NCI-H82 (cell line): ENCODE data around the gene NDUFB10.

Source experiments
- DNase-seq: peaks from one replicate; lab custom pipeline; 2025; lab: John Stamatoyannopoulos, UW

Gene NDUFB10

DNA sequence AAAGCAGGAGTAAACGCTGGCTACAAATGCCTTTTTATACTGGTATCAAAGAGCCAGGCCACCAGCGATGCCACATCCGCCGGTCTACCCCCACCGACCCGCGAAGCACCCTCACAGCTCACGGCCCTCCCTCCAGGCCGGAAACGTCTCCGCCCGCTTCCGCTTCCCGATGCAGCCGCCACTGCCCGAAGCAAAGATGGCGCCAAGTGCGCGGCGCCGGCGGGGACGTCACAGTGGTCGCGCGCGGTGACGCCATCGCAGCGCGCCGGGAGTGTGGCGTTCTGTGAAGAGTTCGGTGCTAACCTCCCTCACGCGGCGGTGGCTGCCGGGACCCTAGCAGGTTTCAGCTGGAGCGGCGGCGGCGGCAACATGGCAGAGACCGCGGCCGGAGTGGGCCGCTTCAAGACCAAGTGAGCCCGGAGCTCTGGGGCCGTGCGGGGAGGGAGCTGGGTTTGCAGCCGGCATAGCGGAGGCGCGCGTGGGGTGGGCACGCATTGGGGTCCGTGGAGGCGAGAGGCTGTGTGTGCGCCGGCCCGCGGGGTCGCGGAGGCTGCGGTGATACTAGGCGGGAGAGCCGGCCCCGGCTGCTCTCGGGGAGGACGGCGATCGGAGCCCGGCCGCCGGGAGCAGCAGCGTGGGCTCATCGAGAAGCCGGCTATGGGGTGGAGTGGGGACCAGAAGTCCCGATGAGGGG is 12.6 kb downstream of the NDUFB10 start, which contains the start of gene TBL3:
TSS of gene TBL3 (plus strand) at position 258 of the 694 bp plus-strand sequence. CDS start at position 370, 112 bp downstream.
- DNase-seq: peak; percentile 95

DNA sequence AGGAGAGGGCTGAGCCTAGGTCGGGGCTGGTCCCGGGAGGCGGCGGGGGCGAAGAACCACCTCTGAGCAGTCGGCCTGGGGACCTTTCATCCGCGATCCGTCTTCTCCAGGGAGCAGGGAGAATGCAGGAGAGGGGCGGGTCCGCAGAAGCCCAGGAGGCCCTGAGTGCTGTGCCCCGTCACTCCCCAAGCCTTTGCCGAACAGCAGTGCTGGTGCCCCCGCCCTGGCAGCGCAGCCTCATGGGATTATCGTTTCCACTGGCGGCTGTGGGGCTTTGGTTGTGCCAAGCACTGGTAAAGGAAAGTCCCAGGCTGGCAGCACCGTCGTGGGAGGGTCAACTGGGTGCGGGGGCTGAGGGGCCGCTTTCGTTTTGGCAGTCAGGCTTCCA is 13.1 kb downstream of the NDUFB10 start:
- DNase-seq: peak; percentile 47

DNA sequence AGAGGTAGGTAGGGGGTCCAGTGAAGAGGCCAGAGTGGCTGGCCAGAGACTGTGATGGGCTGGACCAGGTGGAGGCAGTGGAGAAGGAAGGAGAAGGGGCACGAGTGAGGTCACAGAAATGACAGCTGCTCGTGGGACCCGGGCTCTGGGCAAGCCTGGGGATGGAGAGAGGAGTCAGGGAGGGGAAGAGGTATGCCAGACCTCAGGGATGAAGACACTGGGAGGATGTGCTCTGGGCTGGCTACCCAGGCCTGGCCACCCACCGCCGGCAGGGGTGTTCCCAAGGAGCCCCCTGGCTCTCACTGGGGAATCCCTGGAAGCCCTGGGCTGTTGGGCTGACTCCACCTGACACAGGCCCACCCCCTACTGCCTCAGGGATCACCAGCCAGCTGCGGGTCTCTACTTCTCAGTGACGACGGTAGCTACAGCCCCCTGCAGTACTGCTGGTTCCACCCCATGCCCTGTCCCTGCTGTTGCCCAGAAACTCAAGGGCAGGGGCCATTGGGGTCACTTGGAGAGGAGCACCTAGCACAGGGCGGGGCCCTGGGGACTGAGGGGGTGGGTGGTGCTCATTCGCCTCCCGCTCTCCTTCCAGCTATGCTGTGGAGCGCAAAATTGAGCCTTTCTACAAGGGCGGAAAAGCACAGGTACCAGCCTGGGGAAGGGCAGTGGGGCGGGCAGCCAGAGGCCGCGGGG is 14.3 kb downstream of the NDUFB10 start:
- DNase-seq: no peak

DNA sequence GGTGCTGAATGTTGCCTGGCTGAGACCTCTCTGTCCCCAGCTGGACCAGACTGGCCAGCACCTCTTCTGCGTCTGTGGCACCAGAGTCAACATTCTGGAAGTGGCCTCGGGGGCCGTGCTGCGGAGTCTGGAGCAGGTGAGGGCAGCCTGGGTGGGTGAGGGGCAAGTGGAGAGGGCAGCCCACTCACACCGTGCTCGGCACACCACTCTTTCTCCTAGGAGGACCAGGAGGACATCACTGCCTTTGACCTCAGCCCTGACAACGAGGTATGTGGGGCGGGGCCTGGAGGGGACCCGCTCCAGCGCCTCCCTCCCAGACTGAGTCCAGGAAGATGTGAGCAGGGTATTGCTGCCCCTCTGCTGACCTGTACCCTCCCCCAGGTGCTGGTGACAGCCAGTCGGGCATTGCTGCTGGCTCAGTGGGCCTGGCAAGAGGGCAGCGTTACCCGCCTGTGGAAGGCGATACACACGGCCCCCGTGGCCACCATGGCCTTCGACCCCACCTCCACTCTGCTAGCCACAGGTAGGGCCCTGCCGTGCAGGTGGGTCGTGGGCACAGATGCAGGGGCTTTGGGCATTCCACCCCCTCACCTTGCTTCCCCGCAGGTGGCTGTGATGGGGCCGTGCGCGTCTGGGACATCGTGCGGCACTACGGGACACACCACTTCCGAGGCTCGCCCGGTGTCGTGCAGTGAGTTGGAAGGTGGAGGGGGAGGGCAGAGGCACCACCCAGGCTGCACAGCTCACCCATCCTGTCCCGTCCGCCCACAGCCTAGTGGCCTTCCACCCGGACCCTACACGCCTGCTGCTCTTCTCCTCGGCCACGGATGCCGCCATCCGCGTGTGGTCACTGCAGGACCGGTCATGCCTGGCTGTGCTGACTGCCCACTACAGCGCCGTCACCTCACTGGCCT is 15.1 kb downstream of the NDUFB10 start:
- no peak for DNase-seq

DNA sequence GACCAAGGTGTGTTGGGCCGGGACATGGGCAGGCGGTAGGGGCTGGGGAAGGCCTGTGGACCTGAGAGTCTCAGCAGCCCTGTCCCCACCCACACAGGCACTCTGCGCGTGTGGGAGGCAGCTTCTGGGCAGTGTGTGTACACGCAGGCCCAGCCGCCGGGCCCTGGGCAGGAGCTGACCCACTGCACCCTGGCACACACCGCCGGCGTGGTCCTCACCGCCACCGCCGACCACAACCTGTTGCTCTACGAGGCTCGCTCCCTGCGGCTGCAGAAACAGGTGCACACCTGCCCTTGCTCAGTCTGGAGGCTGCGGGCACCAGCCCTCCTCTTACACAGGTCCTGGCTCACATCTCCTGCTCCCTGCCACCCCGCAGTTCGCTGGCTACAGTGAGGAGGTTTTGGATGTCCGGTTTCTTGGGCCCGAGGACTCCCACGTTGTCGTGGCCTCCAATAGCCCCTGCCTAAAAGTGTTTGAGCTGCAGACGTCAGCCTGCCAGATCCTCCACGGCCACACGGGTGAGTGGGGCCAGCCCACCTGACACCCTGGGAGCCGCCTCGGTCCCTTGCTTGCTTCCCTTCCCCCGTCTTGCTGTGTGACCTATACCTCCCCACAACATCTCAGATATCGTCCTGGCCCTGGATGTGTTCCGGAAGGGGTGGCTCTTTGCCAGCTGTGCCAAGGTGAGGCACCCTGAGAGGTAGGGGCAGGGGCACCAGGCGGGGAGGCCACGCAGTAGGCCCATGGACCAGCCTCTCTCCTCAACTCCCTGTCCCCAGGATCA is 16.3 kb downstream of the NDUFB10 start:
- DNase-seq: no peak

DNA sequence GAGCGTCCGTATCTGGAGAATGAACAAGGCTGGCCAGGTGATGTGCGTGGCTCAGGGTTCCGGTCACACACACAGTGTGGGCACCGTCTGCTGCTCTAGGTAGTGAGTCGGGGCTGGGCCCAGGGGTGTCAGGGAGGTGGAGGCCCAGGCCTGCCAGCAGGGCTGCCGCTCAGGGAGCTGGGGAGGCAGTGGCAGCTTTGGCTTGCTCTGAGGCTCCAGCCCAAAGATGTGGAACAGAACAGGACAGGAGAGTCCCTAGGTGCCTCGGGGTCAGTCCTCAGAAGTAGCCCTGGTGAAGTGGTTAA is 16.8 kb downstream of the NDUFB10 start:
- no peak for DNase-seq

DNA sequence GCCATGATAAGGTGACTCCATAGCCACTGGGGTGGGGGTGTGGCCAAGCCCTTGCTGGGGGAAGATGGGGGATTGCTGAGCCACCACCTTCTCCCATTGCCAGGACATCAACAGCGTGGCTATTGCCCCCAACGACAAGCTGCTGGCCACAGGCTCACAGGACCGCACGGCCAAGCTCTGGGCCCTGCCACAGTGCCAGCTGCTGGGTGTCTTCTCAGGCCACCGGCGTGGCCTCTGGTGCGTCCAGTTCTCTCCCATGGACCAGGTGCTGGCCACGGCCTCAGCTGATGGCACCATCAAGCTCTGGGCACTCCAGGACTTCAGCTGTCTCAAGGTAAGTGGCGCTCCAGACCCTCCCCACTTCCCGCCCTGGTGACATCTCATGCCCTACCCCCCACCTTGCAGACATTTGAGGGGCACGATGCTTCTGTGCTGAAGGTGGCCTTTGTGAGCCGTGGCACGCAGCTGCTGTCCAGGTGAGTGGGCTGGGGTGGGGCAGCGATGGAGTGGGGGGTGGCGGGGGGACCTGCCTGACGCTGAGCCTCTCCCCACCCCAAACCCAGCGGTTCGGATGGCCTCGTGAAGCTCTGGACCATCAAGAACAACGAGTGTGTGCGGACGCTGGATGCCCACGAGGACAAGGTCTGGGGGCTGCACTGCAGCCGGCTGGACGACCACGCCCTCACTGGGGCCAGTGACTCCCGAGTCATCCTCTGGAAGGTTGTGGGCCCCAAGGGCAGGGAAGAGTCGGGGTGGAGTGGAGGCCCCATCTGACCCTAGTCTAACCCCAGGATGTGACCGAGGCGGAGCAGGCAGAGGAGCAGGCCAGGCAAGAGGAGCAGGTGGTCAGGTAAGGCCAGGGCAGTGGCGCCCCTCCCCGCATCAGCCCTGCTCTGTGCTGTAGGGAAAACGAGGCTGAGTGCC is 17.9 kb downstream of the NDUFB10 start:
- no peak for DNase-seq

DNA sequence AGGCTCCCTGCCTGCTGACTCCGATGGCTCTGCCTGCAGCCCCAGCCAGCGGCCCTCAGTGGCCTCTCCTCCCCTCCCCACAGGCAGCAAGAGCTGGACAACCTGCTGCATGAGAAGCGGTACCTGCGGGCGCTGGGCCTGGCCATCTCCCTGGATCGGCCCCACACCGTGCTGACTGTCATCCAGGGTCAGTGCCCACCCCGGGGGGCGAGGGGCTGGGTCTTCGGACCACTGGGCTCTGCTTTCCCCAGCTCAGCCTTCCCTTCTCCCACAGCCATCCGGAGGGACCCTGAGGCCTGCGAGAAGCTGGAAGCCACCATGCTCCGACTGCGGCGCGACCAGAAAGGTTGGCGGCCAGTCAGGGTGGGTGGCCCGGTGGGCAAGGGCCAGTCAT is 18.5 kb downstream of the NDUFB10 start:
- no peak for DNase-seq

DNA sequence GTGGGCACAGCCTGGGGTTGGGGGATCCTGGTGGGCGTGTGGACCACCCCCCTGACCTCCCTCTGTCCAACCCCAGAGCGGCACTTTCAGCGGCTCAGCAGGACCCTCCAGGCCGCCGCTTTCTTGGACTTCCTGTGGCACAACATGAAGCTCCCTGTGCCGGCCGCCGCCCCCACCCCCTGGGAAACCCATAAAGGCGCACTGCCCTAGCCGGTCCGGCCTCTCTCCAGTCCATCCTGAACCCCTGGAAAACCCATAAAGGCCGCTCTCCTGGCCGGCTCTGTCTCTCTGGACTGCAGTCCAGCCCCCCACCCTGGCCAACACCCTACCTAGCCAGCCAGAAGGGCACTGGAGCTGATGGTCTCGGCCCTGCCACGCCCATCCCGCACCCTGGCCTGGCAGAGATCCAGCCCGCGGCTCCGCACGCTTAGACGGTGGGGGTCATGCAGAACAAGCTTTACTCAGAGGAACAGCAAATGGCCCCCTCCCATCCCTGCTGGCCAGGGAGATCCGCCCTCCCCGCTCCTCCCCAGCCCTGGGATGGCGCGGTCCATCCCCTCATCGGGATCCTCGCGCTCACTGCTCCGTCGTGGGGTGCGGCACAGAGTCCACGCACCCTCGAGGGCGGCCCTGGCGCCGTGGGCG is 19.3 kb downstream of the NDUFB10 start:
- no peak for DNase-seq

DNA sequence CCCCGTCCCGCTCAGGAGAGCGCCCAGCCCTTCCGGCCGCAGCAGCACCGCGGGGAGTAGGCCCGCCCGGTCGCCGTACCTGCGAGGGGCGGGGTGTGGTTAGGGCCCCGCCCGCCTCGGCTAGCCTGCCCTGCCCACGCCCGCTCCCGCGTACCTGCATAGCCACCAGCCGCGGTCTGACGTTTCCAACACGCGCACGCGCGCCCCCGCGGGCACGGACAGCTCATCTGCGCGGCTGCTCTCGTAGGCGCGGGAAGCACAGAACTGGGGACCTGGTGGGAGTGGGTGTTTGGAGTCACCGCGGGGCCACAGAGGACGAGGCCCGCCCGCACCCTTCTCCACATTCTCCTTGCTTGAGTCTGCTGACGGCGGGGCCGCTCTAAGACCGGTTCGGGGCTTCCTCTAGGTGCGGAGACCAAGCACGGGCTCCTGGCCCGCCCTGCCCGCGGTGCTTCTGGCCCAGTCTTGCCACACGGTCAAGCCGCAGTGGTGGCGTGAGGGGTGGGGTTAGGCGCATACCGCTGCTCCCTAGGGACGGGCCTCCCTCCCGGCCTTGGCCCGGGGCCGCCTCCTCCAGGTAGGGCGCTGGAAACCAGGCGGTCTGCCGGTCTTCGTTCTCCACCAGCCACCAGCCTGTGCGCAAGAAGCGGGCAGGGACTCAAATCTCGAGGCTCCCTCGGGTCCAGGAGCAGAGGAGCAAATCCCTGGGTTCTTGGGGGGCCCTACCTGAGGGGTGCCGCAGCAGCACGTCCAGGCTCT is 20.1 kb downstream of the NDUFB10 start:
- DNase-seq: no peak

DNA sequence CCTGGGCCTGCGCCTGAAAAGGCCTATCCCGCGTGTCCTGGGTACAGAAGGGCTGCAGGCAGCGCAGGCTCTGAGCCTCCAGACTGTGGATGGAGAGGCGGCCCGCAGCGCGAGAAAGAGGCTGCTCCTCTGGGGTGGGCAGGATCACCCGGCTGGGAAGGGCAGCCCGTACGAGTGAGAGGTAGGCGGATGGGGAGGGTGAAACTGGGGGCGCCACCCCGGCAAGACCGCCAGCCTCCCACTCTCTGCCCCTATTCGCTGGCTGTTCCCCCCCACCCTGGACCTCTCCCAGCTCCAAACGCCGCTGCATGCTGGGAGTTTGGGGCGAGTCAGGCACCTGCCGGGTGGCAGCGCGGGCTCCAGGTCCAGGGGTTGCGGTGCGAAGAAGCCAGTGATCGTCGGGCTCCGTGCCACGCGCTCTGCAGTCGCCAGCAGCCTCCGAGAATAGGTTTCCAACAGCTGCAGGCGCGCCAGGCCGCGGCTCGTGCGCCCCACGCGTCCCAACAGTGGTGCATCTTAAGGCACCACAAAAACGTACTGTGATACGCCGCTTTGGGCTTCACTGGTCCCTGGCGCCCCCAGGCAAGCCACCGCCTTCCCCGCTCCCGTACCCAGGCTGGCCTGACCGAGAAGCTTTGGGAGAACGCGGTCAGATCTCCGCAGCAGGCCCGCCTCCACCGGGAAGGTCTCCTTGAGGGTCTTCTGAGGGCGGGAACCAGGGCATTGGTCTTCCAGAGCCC is 20.9 kb downstream of the NDUFB10 start:
- peak; percentile 26 for DNase-seq

DNA sequence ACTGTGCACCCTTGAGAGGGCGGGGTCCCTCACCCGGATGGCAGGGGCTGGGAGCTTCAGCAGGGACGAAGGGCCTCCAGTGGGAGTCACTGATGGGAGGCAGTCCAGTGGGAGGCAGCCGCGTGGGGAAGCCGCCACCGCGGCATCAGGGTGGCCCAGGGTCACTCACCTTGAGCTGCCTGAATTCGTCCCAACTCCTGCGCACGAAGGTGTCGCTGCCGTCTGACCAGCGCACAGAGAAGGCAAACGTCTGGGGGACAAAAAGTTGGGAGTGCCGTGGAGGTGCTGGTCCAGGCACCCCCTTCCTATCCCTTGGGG is 21.4 kb downstream of the NDUFB10 start:
- DNase-seq: no peak

DNA sequence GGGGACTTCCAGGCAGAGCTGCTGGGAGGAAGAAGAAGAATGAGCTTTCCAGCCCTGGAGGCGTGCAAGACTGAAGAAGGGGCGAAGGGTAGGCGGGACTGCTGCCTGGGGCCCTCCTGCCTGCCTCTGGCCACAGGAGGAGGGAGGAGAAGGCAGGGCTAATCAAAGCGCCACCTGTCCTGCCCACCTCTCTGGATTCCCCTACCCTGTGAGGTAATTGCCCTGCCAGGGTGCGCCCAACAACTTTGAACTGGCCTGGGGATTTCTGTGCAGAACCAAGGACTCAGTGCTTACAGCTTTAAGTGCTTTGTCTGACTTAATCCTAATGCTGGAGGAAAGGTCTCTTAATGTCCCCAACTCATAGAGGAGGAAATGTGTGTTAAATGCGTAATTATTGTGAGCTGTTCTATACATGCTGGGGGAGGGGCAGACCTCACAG is 22.1 kb downstream of the NDUFB10 start, which contains the start of gene NOXO1:
TSS of gene NOXO1 (minus strand) at position 72 of the 439 bp plus-strand sequence. CDS start 290 bp downstream, outside the sequence.
- DNase-seq: peak; percentile 41

DNA sequence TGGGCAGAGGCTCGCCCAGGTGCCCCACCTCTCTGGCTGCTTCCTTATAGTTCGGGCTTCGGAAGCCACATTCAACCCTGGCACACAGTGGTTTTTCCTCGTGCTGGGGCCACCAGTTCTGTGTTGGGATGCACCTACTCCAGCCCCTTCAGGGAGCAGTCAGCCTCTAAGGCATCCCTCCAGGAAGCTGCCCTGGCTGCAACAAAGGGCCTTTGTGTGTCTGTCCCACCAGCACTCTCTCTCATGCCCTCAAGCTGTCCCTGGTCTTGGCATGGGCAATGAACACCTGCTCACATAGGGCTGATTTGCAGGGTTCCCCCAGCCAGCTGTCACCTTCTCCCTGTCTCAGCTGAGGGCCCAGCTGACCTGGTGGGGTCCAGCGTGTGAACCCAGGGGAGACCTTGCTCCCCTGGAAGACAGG is 22.7 kb downstream of the NDUFB10 start:
- DNase-seq: peak; percentile 31

DNA sequence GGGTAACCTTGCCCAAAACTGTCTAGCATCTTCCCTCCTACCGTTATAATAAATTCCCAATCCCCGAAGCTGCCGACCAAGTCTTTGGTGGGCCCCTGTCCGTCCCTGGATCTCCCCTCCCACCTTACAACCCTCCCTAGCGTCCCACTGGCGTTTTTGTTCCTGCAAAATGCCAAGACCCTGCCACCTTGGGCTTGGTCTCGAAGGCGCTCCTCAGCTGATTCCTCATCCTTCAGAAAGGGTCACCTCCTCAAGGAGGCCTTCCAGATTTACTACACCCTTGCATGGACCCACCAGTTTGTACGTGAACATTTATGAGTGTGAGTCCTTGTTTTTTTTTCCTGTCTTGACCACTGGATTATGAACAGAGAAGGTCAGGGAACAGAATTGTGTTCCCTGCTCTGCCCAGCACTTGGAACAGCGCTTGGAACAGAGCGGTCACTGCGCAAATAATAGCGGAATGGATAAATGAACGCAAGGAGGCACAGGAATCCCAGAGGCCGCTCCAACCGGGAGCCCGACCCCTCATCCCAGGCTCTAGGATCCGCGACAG is 23.7 kb downstream of the NDUFB10 start:
- DNase-seq: no peak

DNA sequence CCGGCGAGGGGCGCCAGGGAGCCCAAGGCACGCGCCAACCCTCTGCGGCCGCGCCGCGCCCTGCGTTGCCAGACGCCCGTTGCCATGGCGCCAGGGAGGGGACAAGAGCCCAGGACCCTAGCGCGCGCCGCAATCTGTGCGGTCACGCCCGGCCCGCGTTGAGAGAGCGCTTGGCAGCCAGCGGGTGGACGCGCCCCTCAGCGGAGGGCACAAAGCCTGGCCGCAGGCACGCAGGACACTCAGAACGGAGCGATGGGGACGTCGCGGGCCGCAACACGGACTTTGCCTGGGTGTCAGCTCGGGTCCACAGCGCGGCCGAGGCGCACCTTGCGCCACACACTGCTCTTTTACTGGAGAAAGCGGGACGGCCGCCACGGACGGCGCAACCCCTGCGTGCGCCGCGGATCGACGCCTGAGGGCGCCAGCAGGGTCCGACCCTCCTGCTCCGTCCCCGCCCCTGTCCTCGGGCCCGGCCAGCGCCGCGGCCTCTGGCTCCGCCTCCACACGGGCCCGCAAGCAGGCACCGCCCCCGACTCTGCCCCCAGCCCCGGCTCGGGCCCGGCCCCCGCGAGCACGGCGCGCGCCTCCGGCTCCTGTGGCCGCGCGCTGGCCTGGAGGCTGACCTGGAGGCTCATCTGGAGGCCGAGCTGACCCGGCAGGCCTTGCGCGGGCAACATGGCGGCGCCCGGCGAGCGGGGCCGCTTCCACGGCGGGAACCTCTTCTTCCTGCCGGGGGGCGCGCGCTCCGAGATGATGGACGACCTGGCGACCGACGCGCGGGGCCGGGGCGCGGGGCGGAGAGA is 24.4 kb downstream of the NDUFB10 start, which contains the start of gene GFER:
TSS of gene GFER (plus strand) at position 650 of the 803 bp plus-strand sequence. CDS start at position 676, 26 bp downstream.
- DNase-seq: peak; percentile 95
